NCI-H128 (cell line): Measurements from ENCODE around the gene OCSTAMP.

Source experiments
- DNase-seq: peaks from one replicate; lab custom pipeline; 2025; ENCODE audit not compliant: unreplicated experiment; lab: John Stamatoyannopoulos, UW

The OCSTAMP gene

GRCh38 chr20:46520976-46521579 is 29.4 kb downstream of the OCSTAMP start:
- DNase-seq = no peak

- no peak for DNase-seq
These were observed 29.9 kb downstream of the OCSTAMP start for GRCh38 chr20:46520540-46520939.

DNA sequence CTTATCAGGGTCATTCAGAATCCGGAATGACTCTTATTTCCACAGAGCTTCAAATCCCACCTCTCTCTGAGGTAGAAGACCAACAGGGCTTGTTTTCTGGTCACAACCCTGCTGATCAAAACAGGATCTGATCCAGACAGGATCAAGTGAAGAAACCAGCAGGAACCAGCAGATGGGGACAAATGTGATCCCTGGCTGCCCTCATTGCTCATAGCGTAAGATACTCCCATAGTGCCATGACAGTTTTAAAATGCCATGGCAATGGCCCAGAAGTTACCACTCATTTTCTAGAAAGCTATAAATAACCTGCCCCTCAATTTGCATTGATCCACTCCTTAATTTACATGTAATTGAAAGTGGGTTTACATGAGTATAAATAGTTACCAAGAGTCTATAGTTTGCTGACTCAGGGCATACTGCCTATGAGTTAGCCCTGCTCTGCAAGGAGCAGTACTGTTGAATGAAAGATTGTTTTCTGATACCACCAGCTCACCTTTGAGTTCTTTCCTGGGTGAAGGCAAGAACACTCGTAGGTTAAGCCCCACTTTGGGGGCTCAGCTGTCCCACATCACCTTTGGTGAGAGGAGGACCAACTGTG is 30.9 kb downstream of the OCSTAMP start:
- DNase-seq = no peak

DNA sequence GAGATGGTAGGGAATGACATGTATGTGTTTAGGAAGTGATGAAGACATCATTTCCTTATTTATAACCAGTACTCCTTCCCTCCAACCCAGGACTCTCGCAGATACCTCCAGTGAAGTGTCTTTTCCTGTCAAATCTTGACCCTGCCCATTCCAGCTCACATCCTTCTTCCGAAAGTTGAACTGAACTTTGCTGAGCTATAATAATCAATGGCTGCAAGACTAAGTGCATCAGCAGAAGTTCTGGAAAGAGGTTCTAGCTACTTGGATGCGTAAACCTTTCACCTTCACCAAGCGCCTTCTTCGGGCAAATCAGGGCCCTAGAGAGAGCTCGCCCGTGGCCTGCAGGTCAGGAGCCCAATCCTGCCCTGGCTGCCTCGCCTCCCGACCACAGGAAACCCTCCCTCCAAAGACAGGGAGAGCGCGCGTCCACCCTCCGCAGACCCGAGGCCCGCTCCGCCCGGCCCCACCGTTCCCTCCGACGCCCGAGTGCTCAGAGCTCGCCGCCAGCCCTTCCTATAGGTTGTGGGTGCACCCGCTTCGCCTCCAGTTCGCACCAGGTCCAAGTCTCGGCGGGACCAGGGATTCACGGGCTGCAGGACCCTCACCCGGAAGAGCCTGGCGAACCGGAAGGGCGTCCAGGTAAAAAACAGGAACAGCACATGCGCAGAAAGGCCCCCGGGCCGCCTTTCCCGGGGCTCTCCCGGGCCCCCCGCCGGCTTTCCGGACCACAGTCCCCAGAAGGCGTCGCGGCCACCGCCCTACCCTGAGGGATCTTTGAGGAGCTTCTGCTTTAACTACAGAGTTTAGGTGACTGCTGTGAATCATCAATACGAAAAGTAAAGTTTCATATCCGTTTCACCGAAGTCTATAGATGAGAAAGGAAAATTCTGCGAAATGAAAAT is 37.3 kb downstream of the OCSTAMP start, which contains the start of gene ZNF334:
TSS of gene ZNF334 (minus strand) at position 617 of the 902 bp plus-strand sequence. CDS start 1,457 bp downstream, outside the sequence.
- DNase-seq = peak; percentile 41

DNA sequence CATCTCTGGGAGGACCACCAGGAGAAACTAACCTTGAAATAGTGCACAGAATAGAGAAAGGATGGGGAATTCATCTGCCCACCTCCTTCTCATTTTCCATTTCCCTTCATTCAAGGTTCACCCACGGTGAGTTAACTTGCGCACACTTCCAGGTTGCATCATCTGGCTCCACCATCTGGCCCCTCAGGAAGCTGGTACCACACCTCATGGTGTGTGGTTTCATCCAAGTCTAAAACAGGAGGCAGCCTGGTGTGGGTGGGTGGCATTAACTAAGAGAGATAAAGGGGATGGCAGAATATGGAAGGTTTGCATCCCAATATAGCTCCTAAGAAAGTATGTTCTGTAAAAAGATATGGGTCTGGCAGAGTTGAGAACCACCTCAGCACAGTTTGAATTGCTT is 40.9 kb downstream of the OCSTAMP start:
- DNase-seq = no peak

GRCh38 chr20:46507760-46508407 is 42.6 kb downstream of the OCSTAMP start:
- no peak for DNase-seq

DNA sequence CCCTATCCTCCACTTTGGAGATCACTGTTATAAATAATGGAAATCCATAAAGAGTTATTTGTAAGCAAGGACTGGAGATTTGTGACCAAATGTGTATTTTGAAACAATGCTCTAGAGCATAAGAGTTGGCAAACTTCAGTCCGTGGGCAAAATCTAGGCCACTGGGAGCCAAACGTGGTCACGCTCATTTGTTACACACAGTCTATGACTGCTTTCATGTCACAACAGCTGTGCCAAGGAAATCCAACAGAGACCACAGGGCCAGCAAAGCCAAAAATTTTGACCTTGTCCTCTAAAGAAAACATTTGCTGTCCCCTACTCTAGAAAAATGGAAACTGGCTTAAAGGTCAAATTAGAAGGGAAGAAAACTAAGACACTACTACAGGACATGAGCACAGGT is 44.9 kb downstream of the OCSTAMP start:
- no peak for DNase-seq

DNA sequence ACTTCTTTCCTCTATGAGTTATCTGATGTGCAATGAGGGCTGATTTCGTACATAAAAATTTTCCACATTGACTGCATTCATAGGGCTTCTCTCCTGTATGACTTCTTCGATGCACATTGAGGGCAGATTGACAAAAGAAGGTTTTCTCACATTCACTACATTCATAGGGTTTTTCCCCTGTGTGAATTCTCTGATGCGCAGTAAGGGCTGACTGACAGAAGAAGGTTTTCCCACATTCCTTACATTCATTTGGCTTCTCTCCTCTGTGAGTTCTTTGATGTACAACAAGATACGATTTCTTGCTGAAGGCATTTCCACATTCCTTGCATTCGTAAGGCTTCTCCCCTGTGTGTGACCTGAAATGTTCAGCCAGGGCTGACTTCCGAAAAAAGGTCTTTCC is 48.5 kb downstream of the OCSTAMP start:
- DNase-seq = no peak

DNA sequence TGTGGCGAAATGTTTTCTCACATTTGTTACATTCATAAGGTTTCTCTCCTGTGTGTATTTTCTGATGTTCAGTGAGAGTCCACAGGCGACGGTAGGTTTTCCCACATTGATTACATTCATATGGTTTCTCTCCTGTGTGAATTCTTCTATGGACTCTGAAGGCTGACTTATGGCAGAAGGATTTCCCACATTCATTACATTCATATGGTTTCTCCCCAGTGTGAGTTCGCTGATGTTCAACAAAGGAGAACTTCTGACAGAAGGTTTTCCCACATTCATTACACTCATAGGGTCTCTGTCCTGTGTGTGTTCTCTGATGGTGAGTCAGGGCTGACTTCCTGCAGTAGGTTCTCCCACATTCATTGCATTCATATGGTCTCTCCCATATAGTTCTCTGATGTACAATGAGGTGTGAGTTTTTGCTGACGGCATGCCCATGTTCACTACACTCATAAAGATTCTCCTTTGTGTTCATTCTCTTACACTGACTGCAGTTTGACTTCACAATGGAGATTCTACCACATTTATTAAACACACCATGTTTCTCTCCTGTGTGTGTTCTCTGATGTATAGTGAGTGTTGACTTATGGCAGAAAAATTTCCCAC is 49.0 kb downstream of the OCSTAMP start:
- no peak for DNase-seq

DNA sequence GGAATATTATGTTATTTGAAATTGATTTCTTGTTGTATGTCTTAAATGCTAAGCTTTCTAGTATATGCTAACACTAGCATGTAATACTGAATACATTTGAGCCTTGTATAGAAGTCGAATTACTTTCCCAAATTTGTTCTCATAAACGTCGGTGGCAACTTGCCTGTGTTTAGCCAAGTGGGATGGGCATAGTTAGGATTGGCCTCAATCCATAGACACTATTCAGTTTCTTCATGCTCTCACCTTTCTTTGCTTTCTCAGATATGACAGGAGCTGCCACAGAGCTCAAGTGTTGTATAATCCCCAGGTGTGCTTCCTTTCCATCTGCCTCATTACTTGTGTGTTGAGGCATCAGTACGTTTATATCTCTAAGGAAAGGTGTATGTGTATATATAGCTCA is 56.4 kb downstream of the OCSTAMP start:
- DNase-seq = no peak

DNA sequence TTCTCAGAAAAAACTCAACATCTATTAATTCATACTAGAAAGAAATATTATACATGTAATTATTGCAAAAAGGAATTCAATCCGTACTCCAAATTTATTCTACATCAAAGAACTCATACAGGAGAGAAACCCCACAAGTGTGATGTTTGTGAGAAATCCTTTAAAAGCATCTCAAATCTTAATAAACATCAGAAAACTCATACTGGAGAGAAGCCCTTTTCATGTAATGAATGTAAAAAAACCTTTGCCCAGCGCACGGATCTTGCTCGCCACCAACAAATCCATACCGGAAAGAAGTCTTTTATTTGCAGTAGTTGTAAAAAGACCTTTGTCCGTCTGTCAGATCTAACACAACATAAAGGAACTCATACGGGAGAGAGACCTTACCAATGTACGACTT is 59.1 kb downstream of the OCSTAMP start:
- DNase-seq = no peak
